ENCODE results near the gene SALL2. TPM values are rescaled to one million over a fixed set of nuclear protein-coding genes. Genes with fewer than 3 reads are reported as not detected.

SALL2 gene
- total RNA-seq, 1 experiment from 2014 or later = 157 TPM

DNA sequence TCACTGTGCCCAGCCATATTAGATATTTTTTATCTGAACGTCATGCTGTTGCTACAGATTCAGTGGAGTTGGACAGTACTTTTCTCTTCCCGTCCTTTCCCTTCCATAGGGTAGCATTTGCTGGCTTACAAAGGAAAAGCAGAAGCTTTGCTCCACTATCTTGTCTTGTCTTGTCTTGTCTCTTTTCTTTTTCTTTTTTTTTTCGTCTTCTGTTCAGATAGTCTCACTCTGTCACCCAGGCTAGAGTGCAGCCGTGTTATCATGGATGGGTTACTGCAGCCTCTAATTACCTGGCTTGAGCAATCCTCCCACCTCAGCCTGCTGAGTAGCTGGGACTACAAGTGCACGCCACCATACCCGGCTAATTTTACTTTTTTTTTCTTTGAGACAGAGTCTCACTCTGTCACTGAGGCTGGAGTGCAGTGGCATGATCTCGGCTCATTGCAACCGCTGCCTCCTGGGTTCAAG lies 32.6 kb upstream of the SALL2 start:
- CTCF ChIA-PET = interaction anchor here (0.6 kb wide), 1 partner anchor 25 kb away, joined by 9 read pairs; no protein-coding TSS in a partner anchor
- Histone ChIP-seq H3K4me1 (ENCODE audit: insufficient read depth, low read length, poor library complexity, severe bottlenecking) (peaks cover 6% of the 10 kb centered on the region), H3K4me3 (ENCODE audit: low read depth, low read length, poor library complexity, severe bottlenecking) (no peak overlapping the region), H3K9me3 (ENCODE audit: low read depth, low read length, poor library complexity, severe bottlenecking) (no peaks in the 10 kb centered on the region), H3K36me3 (ENCODE audit: insufficient read depth, low read length, poor library complexity, severe bottlenecking) (no peaks in the 10 kb centered on the region), H3K27ac (ENCODE audit: low read depth, low read length, poor library complexity, severe bottlenecking) (no peak overlapping the region), H3K27me3 (replicated peaks; ENCODE audit: insufficient read depth, low read depth, low read length, poor library complexity) (no peaks in the 10 kb centered on the region)
- no peak for TF ChIP-seq EZH2 (IDR thresholded peaks at IDR 0.05; ENCODE audit: borderline replicate concordance, low read depth, low read length, poor library complexity, severe bottlenecking)
- TF ChIP-seq, protein P1, sequence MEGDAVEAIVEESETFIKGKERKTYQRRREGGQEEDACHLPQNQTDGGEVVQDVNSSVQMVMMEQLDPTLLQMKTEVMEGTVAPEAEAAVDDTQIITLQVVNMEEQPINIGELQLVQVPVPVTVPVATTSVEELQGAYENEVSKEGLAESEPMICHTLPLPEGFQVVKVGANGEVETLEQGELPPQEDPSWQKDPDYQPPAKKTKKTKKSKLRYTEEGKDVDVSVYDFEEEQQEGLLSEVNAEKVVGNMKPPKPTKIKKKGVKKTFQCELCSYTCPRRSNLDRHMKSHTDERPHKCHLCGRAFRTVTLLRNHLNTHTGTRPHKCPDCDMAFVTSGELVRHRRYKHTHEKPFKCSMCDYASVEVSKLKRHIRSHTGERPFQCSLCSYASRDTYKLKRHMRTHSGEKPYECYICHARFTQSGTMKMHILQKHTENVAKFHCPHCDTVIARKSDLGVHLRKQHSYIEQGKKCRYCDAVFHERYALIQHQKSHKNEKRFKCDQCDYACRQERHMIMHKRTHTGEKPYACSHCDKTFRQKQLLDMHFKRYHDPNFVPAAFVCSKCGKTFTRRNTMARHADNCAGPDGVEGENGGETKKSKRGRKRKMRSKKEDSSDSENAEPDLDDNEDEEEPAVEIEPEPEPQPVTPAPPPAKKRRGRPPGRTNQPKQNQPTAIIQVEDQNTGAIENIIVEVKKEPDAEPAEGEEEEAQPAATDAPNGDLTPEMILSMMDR (conservative IDR thresholded peaks at IDR 0.05; ENCODE audit: low read depth, low read length) = no peak
- POLR2A ChIA-PET (ENCODE audit: low non-redundant PET) = no interaction called here
- BruUV-seq (replicated peaks) = no TSS peak
- no peak for DNase-seq (ENCODE audit: low spot score)
- intact Hi-C loops (cut with micrococcal nuclease; ENCODE audit: unreplicated experiment) = loop anchor here (5.0 kb wide), 1 partner anchor 176 kb away; the partner anchor contains the start of gene SUPT16H

DNA sequence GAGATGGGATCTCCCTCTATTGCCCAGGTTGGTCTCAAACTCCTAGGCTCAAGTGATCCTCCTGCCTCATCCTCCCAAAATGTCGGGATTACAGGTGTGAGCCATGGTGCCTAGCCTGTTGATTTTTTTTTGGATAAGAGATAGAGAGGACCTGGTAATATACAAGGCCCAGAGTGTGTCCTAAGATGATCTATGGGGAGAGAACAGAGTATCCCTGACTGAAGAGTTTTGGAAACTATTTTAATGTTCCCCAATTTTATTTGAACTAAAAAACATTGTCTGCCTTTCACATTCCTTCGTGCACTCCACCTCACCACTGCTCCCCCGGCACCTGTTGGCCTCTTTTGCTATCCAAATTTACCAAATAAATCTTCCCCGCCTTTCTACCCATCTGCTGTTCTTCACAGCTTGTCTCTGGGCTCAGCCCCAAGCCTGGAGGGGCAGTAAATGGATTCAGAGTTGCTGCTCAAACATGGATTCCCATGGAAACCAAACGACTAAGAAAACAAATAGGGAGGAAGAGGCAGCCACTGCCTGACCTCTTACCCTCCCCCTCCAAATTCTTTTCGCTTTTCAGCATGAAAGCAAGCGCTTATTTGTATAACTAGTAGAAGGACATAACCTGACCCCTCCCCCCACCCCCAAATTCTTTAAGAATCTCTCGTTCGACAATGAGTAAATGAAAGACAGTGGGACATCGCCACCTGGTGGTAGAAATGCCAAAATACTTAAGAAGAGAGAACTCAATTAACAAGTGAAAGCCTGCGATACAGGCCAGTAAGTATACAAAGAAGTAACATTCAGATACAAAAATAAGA lies 31.1 kb upstream of the SALL2 start:
- ChIA-PET CTCF (interaction anchor here (0.5 to 2.8 kb wide), 4 partner anchors 28 to 193 kb away, joined by 3 to 34 read pairs (median 4); partner anchors contain the start of gene CHD8), POLR2A (ENCODE audit: low non-redundant PET) (no interaction called here)
- no peaks in the 10 kb centered on the region for H3K27me3 ChIP-seq (replicated peaks; ENCODE audit: insufficient read depth, low read depth, low read length, poor library complexity)
- H3K4me3 ChIP-seq (ENCODE audit: low read depth, low read length, poor library complexity, severe bottlenecking) = peak overlapping the region; percentile 39
- peak overlapping the region; percentile 17 for H3K27ac ChIP-seq (ENCODE audit: low read depth, low read length, poor library complexity, severe bottlenecking)
- peaks cover 6% of the 10 kb centered on the region for H3K4me1 ChIP-seq (ENCODE audit: insufficient read depth, low read length, poor library complexity, severe bottlenecking)
- no TSS peak for BruUV-seq (replicated peaks)
- H3K36me3 ChIP-seq (ENCODE audit: insufficient read depth, low read length, poor library complexity, severe bottlenecking) = no peaks in the 10 kb centered on the region
- DNase-seq (ENCODE audit: low spot score) = peak; percentile 94
- no peaks in the 10 kb centered on the region for H3K9me3 ChIP-seq (ENCODE audit: low read depth, low read length, poor library complexity, severe bottlenecking)
- intact Hi-C loops (cut with micrococcal nuclease; ENCODE audit: unreplicated experiment) = loop anchor here (1.0 to 5.0 kb wide), 3 partner anchors 59 to 175 kb away; partner anchors contain the start of genes CHD8 and SUPT16H
- TF ChIP-seq, protein P1 (conservative IDR thresholded peaks at IDR 0.05; ENCODE audit: low read depth, low read length) = peak; percentile 79
- TF ChIP-seq EZH2 (IDR thresholded peaks at IDR 0.05; ENCODE audit: borderline replicate concordance, low read depth, low read length, poor library complexity, severe bottlenecking) = no peak

DNA sequence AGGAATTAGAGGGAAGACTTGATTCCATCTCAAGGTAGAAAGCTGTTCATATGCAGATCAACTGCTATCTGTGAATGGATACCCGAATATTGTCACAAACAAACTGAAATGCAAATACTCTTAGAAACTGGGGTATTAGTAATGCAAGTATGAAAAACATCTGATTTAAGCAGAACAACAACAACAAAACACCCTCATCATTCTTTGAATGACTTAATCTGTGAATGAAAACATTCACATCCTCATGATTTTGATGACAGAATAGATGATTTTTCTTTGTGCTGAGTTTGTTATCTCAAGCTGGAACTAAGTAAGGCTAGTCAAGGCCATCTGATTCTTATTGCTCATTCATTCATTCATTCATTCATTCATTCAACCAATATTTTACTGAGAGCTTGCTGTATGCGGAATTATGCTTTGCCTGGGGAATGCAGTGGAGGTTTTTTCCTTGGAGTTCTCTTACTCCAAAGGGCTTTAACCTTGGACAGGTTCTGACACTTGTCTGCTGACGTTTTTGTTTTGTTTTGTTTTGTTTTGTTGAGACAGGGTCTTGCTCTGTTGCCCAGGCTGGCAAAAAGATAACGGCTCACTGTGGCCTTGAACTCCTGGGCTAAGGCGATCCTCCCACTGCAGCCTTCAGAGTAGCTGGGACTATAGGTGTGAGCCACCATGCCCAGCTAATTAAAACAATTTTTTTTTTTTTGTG lies 30.4 kb upstream of the SALL2 start:
- POLR2A ChIA-PET (ENCODE audit: low non-redundant PET) = interaction anchor here (0.6 kb wide), 1 partner anchor 119 kb away, joined by 22 read pairs; no protein-coding TSS in a partner anchor
- CTCF ChIA-PET = interaction anchor here (0.5 to 2.8 kb wide), 5 partner anchors 27 to 192 kb away, joined by 3 to 34 read pairs (median 4); partner anchors contain the start of gene CHD8
- TF ChIP-seq, protein P1 (conservative IDR thresholded peaks at IDR 0.05; ENCODE audit: low read depth, low read length) = no peak
- no peak for TF ChIP-seq EZH2 (IDR thresholded peaks at IDR 0.05; ENCODE audit: borderline replicate concordance, low read depth, low read length, poor library complexity, severe bottlenecking)
- no peaks in the 10 kb centered on the region for H3K9me3 ChIP-seq (ENCODE audit: low read depth, low read length, poor library complexity, severe bottlenecking)
- no peaks in the 10 kb centered on the region for H3K36me3 ChIP-seq (ENCODE audit: insufficient read depth, low read length, poor library complexity, severe bottlenecking)
- no peak overlapping the region for H3K27ac ChIP-seq (ENCODE audit: low read depth, low read length, poor library complexity, severe bottlenecking)
- no peaks in the 10 kb centered on the region for H3K27me3 ChIP-seq (replicated peaks; ENCODE audit: insufficient read depth, low read depth, low read length, poor library complexity)
- no peak overlapping the region for H3K4me3 ChIP-seq (ENCODE audit: low read depth, low read length, poor library complexity, severe bottlenecking)
- no TSS peak for BruUV-seq (replicated peaks)
- intact Hi-C loops (cut with micrococcal nuclease; ENCODE audit: unreplicated experiment) = loop anchor here (1.0 to 5.0 kb wide), 3 partner anchors 58 to 174 kb away; partner anchors contain the start of genes CHD8 and SUPT16H
- peaks cover 6% of the 10 kb centered on the region for H3K4me1 ChIP-seq (ENCODE audit: insufficient read depth, low read length, poor library complexity, severe bottlenecking)
- no peak for DNase-seq (ENCODE audit: low spot score)
